ENCODE data around the gene HNRNPH3. TPM values are rescaled to one million over a fixed set of nuclear protein-coding genes. Genes with fewer than 3 reads are reported as not detected.

The HNRNPH3 gene
- total RNA-seq, 1 donor from 2014 or later, result 121 TPM

GRCh38 chr10:68330852-68331454 is 911 bp upstream of the HNRNPH3 start:
- intact Hi-C loops (cut with micrococcal nuclease), result loop anchor here (1.0 to 10.0 kb wide), 14 partner anchors 17 to 894 kb away; partner anchors contain the start of genes ATOH7, DDX21, DDX50 and HKDC1

GRCh38 chr10:68332259-68333057 is 594 bp downstream of the HNRNPH3 start, which contains the start of gene PBLD:
Gene PBLD, minus strand, starts transcription at chr10:68332928. Its CDS starts 26,084 bp downstream, at chr10:68306844.
- intact Hi-C loops (cut with micrococcal nuclease), result loop anchor here (1.0 to 10.0 kb wide), 7 partner anchors 100 to 892 kb away; partner anchors contain the start of genes ATOH7, CCAR1, DNA2 and DNAJC12

GRCh38 chr10:68333058-68333395 is 1.2 kb downstream of the HNRNPH3 start:
- intact Hi-C loops (cut with micrococcal nuclease), result loop anchor here (2.0 to 10.0 kb wide), 6 partner anchors 101 to 892 kb away; partner anchors contain the start of genes ATOH7, DNA2, DNAJC12 and HKDC1

- intact Hi-C loops (cut with micrococcal nuclease), result loop anchor here (1.0 to 10.0 kb wide), 8 partner anchors 13 to 891 kb away; partner anchors contain the start of genes ATOH7, DNA2, DNAJC12 and HKDC1
Measured at GRCh38 chr10:68333440-68334431, 1.9 kb downstream of the HNRNPH3 start.

- intact Hi-C loops (cut with micrococcal nuclease), result loop anchor here (1.0 to 10.0 kb wide), 6 partner anchors 11 to 890 kb away; partner anchors contain the start of genes ATOH7, HKDC1 and VPS26A
Measured at GRCh38 chr10:68334672-68335467, 3.0 kb downstream of the HNRNPH3 start.

- intact Hi-C loops (cut with micrococcal nuclease), result loop anchor here (10.0 kb wide), 1 partner anchor 888 kb away; the partner anchor contains the start of gene HKDC1
Measured at GRCh38 chr10:68336754-68337351, 5.0 kb downstream of the HNRNPH3 start.

- intact Hi-C loops (cut with micrococcal nuclease), result no loop called here
Measured at GRCh38 chr10:68340358-68341080, 8.7 kb downstream of the HNRNPH3 start.

GRCh38 chr10:68342909-68343516 is 11.1 kb downstream of the HNRNPH3 start:
- intact Hi-C loops (cut with micrococcal nuclease), result no loop called here

- intact Hi-C loops (cut with micrococcal nuclease), result loop anchor here (1.0 to 5.0 kb wide), 2 partner anchors 11 to 62 kb away; partner anchors contain the start of gene RUFY2
Measured at GRCh38 chr10:68345621-68346020, 13.8 kb downstream of the HNRNPH3 start.

- intact Hi-C loops (cut with micrococcal nuclease), result loop anchor here (1.0 to 5.0 kb wide), 2 partner anchors 12 to 61 kb away; partner anchors contain the start of gene RUFY2
Measured at GRCh38 chr10:68346774-68347173, 14.9 kb downstream of the HNRNPH3 start.

GRCh38 chr10:68348265-68348741 is 16.4 kb downstream of the HNRNPH3 start:
- intact Hi-C loops (cut with micrococcal nuclease), result loop anchor here (1.0 to 5.0 kb wide), 2 partner anchors 59 to 136 kb away; partner anchors contain the start of gene RUFY2

- intact Hi-C loops (cut with micrococcal nuclease), result no loop called here
Measured at GRCh38 chr10:68353537-68353936, 21.7 kb downstream of the HNRNPH3 start.

GRCh38 chr10:68359189-68359588 is 27.3 kb downstream of the HNRNPH3 start:
- intact Hi-C loops (cut with micrococcal nuclease), result no loop called here

GRCh38 chr10:68362590-68362989 is 30.7 kb downstream of the HNRNPH3 start:
- intact Hi-C loops (cut with micrococcal nuclease), result no loop called here

- intact Hi-C loops (cut with micrococcal nuclease), result no loop called here
Measured at GRCh38 chr10:68364101-68364886, 32.4 kb downstream of the HNRNPH3 start.

- intact Hi-C loops (cut with micrococcal nuclease), result no loop called here
Measured at GRCh38 chr10:68365611-68366010, 33.7 kb downstream of the HNRNPH3 start.

- intact Hi-C loops (cut with micrococcal nuclease), result no loop called here
Measured at GRCh38 chr10:68366600-68366999, 34.7 kb downstream of the HNRNPH3 start.

All from T-helper 1 cell treated with Interleukin-12 subunit alpha and Interleukin-12 subunit beta and Interleukin-4 antibody, amounts not matched to agents 30 ng/mL and 1 ng/mL, for 36 hours (primary cell).